K562 (cell line): ENCODE data around the gene MBIP. TPM values are rescaled to one million over a fixed set of nuclear protein-coding genes. Genes with fewer than 3 reads are reported as not detected.

ENCODE experiments used
- ATAC-seq: fragments of 200-7000 bp; cut with Tn5 transposase; 3 replicates; pipeline ENCODE4 v1.9.1; 2020; ENCODE audit warnings: moderate library complexity
- BruUV-seq: library from RNA; stranded (reverse); fragments of 400-500 nt; replicated peaks from 2 replicates; lab custom pipeline; 2021; lab: Mats Ljungman, UMichigan
- CTCF ChIA-PET: fragments of 300-600 bp; formaldehyde crosslinking; extraction: SDS; loops from one replicate; lab custom pipeline; 2021; ENCODE audit warnings: low intra/inter-chr PET ratio; lab: Yijun Ruan, JAX
- POLR2A ChIA-PET: fragments of 300-600, 350-650 bp; sonication (Branson Sonifier 250); formaldehyde crosslinking; extraction: SDS; loops from one replicate; lab custom pipeline; 2021; ENCODE audit warnings: antibody characterized with exemption, inconsistent platforms; lab: Yijun Ruan, JAX
- DNase-seq, 4 experiments: peaks; one replicate each; pipeline versions ENCODE4 v3.0.0 to v3.0.0-alpha.2; 2011 to 2018; ENCODE audit warnings: low spot score in 3 of 4, mixed read lengths in 3 of 4; ENCODE audit errors: extremely low read depth in 1 of 4
- FAIRE-seq: peaks from 2 replicates; lab custom pipeline; 2011; peaks lifted over from hg19 to GRCh38; lab: Jason Lieb, UNC
- H2AFZ ChIP-seq: 2 replicates; pipeline ENCODE4 v1.6.0; 2011; ENCODE audit warnings: low read depth, low read length, control low read depth, inconsistent platforms
- H3K27ac ChIP-seq: fragments of 200-600 bp; 3 replicates; pipeline ENCODE4 v1.8.0; 2011; ENCODE audit warnings: low read depth, mild to moderate bottlenecking, control low read depth, inconsistent platforms, low read length, moderate library complexity, mixed read lengths; ENCODE audit errors: extremely low read depth
- H3K27me3 ChIP-seq, 2 experiments: fragments of 300-600 bp in 1 of 2; 2 replicates in 1 of 2; 3 replicates in 1 of 2; pipeline versions ENCODE4 v1.6.0 to v1.8.0; 2011; ENCODE audit warnings: inconsistent platforms in 2 of 2, low read length in 2 of 2, mild to moderate bottlenecking in 1 of 2, mixed read lengths in 1 of 2, moderate library complexity in 1 of 2; ENCODE audit not compliant: control insufficient read depth in 2 of 2, insufficient read depth in 2 of 2
- H3K36me3 ChIP-seq: fragments of 300-600 bp; 3 replicates; pipeline ENCODE4 v1.8.0; 2011; ENCODE audit warnings: mild to moderate bottlenecking, low read length, inconsistent platforms; ENCODE audit not compliant: control insufficient read depth, insufficient read depth
- H3K4me1 ChIP-seq, 2 experiments: fragments of 200-600 bp in 1 of 2; replicated peaks in 1 of 2; 2 replicates in 1 of 2; 3 replicates in 1 of 2; pipeline versions ENCODE4 v1.5.1 to v1.8.0; 2011; ENCODE audit warnings: inconsistent platforms in 2 of 2, low read length in 2 of 2, mild to moderate bottlenecking in 1 of 2, mixed read lengths in 1 of 2, moderate library complexity in 1 of 2; ENCODE audit not compliant: control insufficient read depth in 2 of 2, insufficient read depth in 2 of 2
- H3K4me2 ChIP-seq: 2 replicates; pipeline ENCODE4 v1.6.1; 2011; ENCODE audit warnings: low read length, control low read depth, inconsistent platforms, mixed read lengths; ENCODE audit not compliant: insufficient read depth
- H3K4me3 ChIP-seq: fragments of 200-600 bp; sonication (generic), shearing (Covaris generic); 2 replicates; pipeline ENCODE4 v1.5.1; 2016; ENCODE audit warnings: control low read depth, inconsistent platforms
- H3K79me2 ChIP-seq: fragments of 200-600 bp; 3 replicates; pipeline ENCODE4 v1.8.0; 2011; ENCODE audit warnings: low read length, inconsistent platforms; ENCODE audit not compliant: control insufficient read depth, insufficient read depth
- H3K9ac ChIP-seq, 2 experiments: 2 replicates each; pipeline versions ENCODE4 v1.6.0 to v1.6.1; 2011; ENCODE audit warnings: low read depth in 2 of 2, low read length in 2 of 2, control low read depth in 1 of 2, inconsistent platforms in 1 of 2, mild to moderate bottlenecking in 1 of 2, mixed read lengths in 1 of 2; ENCODE audit not compliant: insufficient read depth in 1 of 2
- H3K9me1 ChIP-seq: one replicate; pipeline ENCODE4 v1.6.0; 2011; ENCODE audit warnings: inconsistent platforms, mild to moderate bottlenecking, low read length, moderate library complexity; ENCODE audit not compliant: control insufficient read depth, insufficient read depth
- H3K9me3 ChIP-seq: replicated peaks from 2 replicates; pipeline ENCODE4 v1.5.1; 2011; ENCODE audit warnings: low read depth, low read length, inconsistent platforms; ENCODE audit not compliant: control insufficient read depth, insufficient read depth
- H4K20me1 ChIP-seq: replicated peaks from 2 replicates; pipeline ENCODE4 v1.6.1; 2011; ENCODE audit warnings: low read length, inconsistent platforms, mixed read lengths; ENCODE audit not compliant: control insufficient read depth, insufficient read depth
- CBFA2T2 ChIP-seq: fragments of 450-650 bp; conservative IDR thresholded peaks from 2 replicates; pipeline ENCODE4 v1.6.1; 2017; ENCODE audit warnings: mild to moderate bottlenecking
- CBX8 ChIP-seq: fragments of 200-600 bp; sonication (generic); IDR thresholded peaks from 2 replicates; pipeline ENCODE4 v1.6.1; 2012; ENCODE audit warnings: borderline replicate concordance, mixed run types, low read depth, mild to moderate bottlenecking, moderate library complexity, mixed read lengths, low read length, control low read depth, inconsistent platforms; ENCODE audit not compliant: poor library complexity, severe bottlenecking; ENCODE audit errors: extremely low read depth
- DACH1 ChIP-seq: fragments of 450-650 bp; IDR thresholded peaks from 2 replicates; pipeline ENCODE4 v1.6.1; 2018; ENCODE audit not compliant: partially characterized antibody
- FOXJ2 ChIP-seq: fragments of 200-800 bp; sonication (Bioruptor generic); IDR thresholded peaks from 2 replicates; pipeline ENCODE4 v1.6.1; 2016; ENCODE audit warnings: missing genetic modification characterization, missing compliant biosample characterization
- HNRNPLL ChIP-seq: fragments of 200-400 bp; formaldehyde crosslinking; IDR thresholded peaks from 2 replicates; pipeline ENCODE4 v1.6.1; 2017; ENCODE audit warnings: low read length, low read depth, mild to moderate bottlenecking; ENCODE audit not compliant: poor library complexity, severe bottlenecking
- JUND ChIP-seq, 2 experiments: IDR thresholded peaks; 2 replicates in 1 of 2; 3 replicates in 1 of 2; pipeline ENCODE4 v1.6.1; 2011; ENCODE audit warnings: borderline replicate concordance in 2 of 2, low read depth in 2 of 2, low read length in 2 of 2, improper control_type of control experiment in 1 of 2, missing biosample characterization in 1 of 2, missing genetic modification characterization in 1 of 2, missing genetic modification reagents in 1 of 2
- MCM5 ChIP-seq: fragments of 450-650 bp; IDR thresholded peaks from 2 replicates; pipeline ENCODE4 v1.6.1; 2016; ENCODE audit warnings: low read depth
- MEF2A ChIP-seq: IDR thresholded peaks from 2 replicates; pipeline ENCODE4 v1.6.1; 2011; ENCODE audit warnings: low read depth, mild to moderate bottlenecking, low read length, moderate library complexity; ENCODE audit not compliant: control insufficient read depth
- PCBP1 ChIP-seq: fragments of 200-400 bp; formaldehyde crosslinking; IDR thresholded peaks from 2 replicates; pipeline ENCODE4 v1.6.1; 2018; ENCODE audit warnings: mild to moderate bottlenecking, low read depth, low read length; ENCODE audit not compliant: poor library complexity, severe bottlenecking
- SMARCB1 ChIP-seq: IDR thresholded peaks from 2 replicates; pipeline ENCODE4 v1.6.1; 2011; ENCODE audit warnings: improper control_type of control experiment, low read depth; ENCODE audit not compliant: insufficient read length
- ZNF354B ChIP-seq: fragments of 250-450 bp; sonication (Bioruptor Pico); IDR thresholded peaks from 2 replicates; pipeline ENCODE4 v1.4.0; 2020
- ZNF436 ChIP-seq: fragments of 250-450, 450-650 bp; sonication (Bioruptor Pico); formaldehyde crosslinking; IDR thresholded peaks from 2 replicates; pipeline ENCODE4 v1.7.0; 2020; ENCODE audit warnings: mild to moderate bottlenecking
- ZNF561 ChIP-seq: fragments of 450-650 bp; formaldehyde crosslinking; conservative IDR thresholded peaks from 2 replicates; pipeline ENCODE4 v1.4.0; 2020; ENCODE audit warnings: mild to moderate bottlenecking, moderate library complexity
- WGBS: fragments of 100-300 bp; shearing (Covaris generic); methylation state at CpG from one replicate; pipeline ENCODE4 v1.1.6; 2016; ENCODE audit warnings: low coverage, mixed read lengths; ENCODE audit not compliant: insufficient coverage; ENCODE audit errors: missing lambda C conversion rate; 5-methylcytosine and 5-hydroxymethylcytosine counted together
- in situ Hi-C: fragments of 300-500 bp; cut with MboI; formaldehyde crosslinking; loops from 4 replicates; pipeline ENCODE4 v1.15.0; 2018; ENCODE audit warnings: inconsistent platforms, mixed read lengths
- intact Hi-C: fragments of 100-400 bp; cut with micrococcal nuclease; formaldehyde crosslinking; loops from 2 replicates; pipeline ENCODE4 v1.14.2; 2022
- polyA plus RNA-seq, 8 experiments: library from polyadenylated mRNA; depleted of rRNA in 4 of 8; stranded (reverse) in 5 of 8; unstranded in 3 of 8; fragments of >200 nt; fragmentation: Nextera tagmentation in 2 of 8; fragmentation: Illumina TruSeq in 1 of 8; extraction: Ambion mirVana in 2 of 8; extraction: Trizol in 1 of 8; gene quantifications; 2 replicates each; pipeline versions ENCODE4 v1.2.1 to v1.2.3, GENCODE V29; 2011 to 2014; ENCODE audit warnings: inconsistent platforms in 1 of 8, missing spikeins in 1 of 8
- total RNA-seq, 7 experiments: library from RNA; depleted of rRNA in 6 of 7; stranded (reverse); fragments of >200 nt in 6 of 7; fragmentation: Illumina TruSeq in 2 of 7; extraction: Trizol in 2 of 7; gene quantifications; 2 replicates each; pipeline versions ENCODE4 v1.2.1 to v1.2.3, GENCODE V29; 2011 to 2021; ENCODE audit warnings: low replicate concordance in 1 of 7

The MBIP gene
- total and polyA plus RNA-seq, 9 of the 15 experiments (the other 6 are each of a cell fraction or from before 2014, with no cell fraction given) = 8.4 to 31.1 (median 19.4) TPM

DNA sequence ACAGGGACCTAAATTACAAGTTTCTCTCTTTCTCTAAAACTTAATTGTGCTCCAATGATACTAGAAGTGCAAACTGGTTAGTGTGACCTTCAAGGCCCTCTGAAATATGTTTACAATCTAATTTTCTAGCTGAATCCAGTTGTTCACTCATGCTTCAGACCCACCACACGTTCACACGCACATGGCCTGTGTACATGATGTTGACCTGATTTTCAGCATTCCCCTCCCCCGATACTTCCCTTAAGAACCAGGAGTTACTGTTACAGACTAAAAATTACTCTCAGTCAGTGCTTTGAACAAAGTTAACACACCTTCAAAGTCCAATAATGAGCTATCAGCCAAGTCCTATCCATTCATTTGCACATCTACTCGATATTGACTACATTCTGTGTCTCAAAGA, 16.5 kb downstream of the MBIP start:
- in situ Hi-C loops = no loop called here
- no TSS peak for BruUV-seq
- POLR2A ChIA-PET = no interaction called here
- CTCF ChIA-PET = no interaction called here
- no peaks in the 10 kb centered on the region for H3K4me1 ChIP-seq
- no peak overlapping the region for H3K9ac ChIP-seq
- FAIRE-seq (no peak), DNase-seq (no peak), ATAC-seq (no peak)
- H3K79me2 ChIP-seq = no peaks in the 10 kb centered on the region
- H3K9me3 ChIP-seq = no peaks in the 10 kb centered on the region
- no peak overlapping the region for H3K27ac ChIP-seq
- H3K4me2 ChIP-seq = no peak overlapping the region
- H3K4me3 ChIP-seq = no peak overlapping the region
- H3K36me3 ChIP-seq = peaks cover 41% of the 10 kb centered on the region
- H2AFZ ChIP-seq = no peak overlapping the region
- 62% methylated on average over 4 of the region's 4 CpGs for WGBS
- TF ChIP-seq MCM5 (no peak), JUND (IDR thresholded peaks at IDR 0.05; ENCODE audit: borderline replicate concordance, low read depth, low read length) (no peak), JUND (tag; IDR thresholded peaks at IDR 0.05; ENCODE audit: borderline replicate concordance, low read depth, low read length) (no peak), ZNF354B (CRISPR knock-in tag) (no peak), ZNF436 (CRISPR knock-in tag) (no peak), FOXJ2 (tag) (no peak), CBFA2T2 (no peak), MEF2A (no peak), CBX8 (no peak), PCBP1 (no peak), SMARCB1 (no peak), ZNF561 (no peak), DACH1 (no peak), HNRNPLL (no peak)
- TF ChIP-seq, all 486 proteins: peak for 0
- Histone ChIP-seq H4K20me1 (no peaks in the 10 kb centered on the region), H3K9me1 (no peaks in the 10 kb centered on the region), H3K27me3 (no peaks in the 10 kb centered on the region)
- intact Hi-C loops = no loop called here
